SW480 (cell line): ENCODE measurements around the gene ZNF367.
A peak's percentile ranks its signal among the peaks of the same experiment; 100 is the strongest.
"Not testable (repeated sequence)": the region's sequence is repeated elsewhere in the genome, so short reads cannot be mapped to it uniquely, and the experiment has no call there.

Experiments
- DNase-seq: peaks from one replicate; pipeline ENCODE4 v3.0.0-alpha.2; 2016; ENCODE audit warnings: low spot score

Gene ZNF367

GRCh38 chr9:96399325-96399633 lies 18.9 kb downstream of the ZNF367 start:
- DNase-seq = no peak

- no peak for DNase-seq
Measured at GRCh38 chr9:96398582-96399324, 19.4 kb downstream of the ZNF367 start.

- no peak for DNase-seq
Measured at GRCh38 chr9:96395964-96396363, 22.2 kb downstream of the ZNF367 start.

GRCh38 chr9:96394832-96395496 lies 23.2 kb downstream of the ZNF367 start:
- no peak for DNase-seq

- DNase-seq = no peak
Measured at GRCh38 chr9:96392263-96392662, 25.9 kb downstream of the ZNF367 start.

GRCh38 chr9:96391021-96391765 lies 27.0 kb downstream of the ZNF367 start:
- peak; percentile 73 for DNase-seq

GRCh38 chr9:96388144-96388543 lies 30.0 kb downstream of the ZNF367 start:
- DNase-seq = no peak

GRCh38 chr9:96386157-96386556 lies 32.0 kb downstream of the ZNF367 start:
- DNase-seq = no peak

- peak; percentile 66 for DNase-seq
Measured at GRCh38 chr9:96383165-96383942, 34.8 kb downstream of the ZNF367 start, which contains the start of gene SLC35D2. Gene SLC35D2 (minus strand): TSS chr9:96383711. CDS start chr9:96383634, 77 bp downstream.

GRCh38 chr9:96382839-96383164 lies 35.4 kb downstream of the ZNF367 start:
- no peak for DNase-seq

- DNase-seq = no peak
Measured at GRCh38 chr9:96382175-96382574, 36.0 kb downstream of the ZNF367 start.

GRCh38 chr9:96381696-96382095 lies 36.5 kb downstream of the ZNF367 start:
- DNase-seq = no peak

- no peak for DNase-seq
Measured at GRCh38 chr9:96381125-96381524, 37.0 kb downstream of the ZNF367 start.

- no peak for DNase-seq
Measured at GRCh38 chr9:96379461-96379860, 38.7 kb downstream of the ZNF367 start.

- no peak for DNase-seq
Measured at GRCh38 chr9:96378187-96378586, 40.0 kb downstream of the ZNF367 start.

GRCh38 chr9:96376891-96377874 lies 41.0 kb downstream of the ZNF367 start:
- peak; percentile 18 for DNase-seq

- DNase-seq = not testable (repeated sequence)
Measured at GRCh38 chr9:96375507-96375906, 42.7 kb downstream of the ZNF367 start.

- DNase-seq = no peak
Measured at GRCh38 chr9:96367943-96368342, 50.2 kb downstream of the ZNF367 start.

GRCh38 chr9:96363175-96363967 lies 54.8 kb downstream of the ZNF367 start:
- DNase-seq = no peak

- DNase-seq = not testable (repeated sequence)
Measured at GRCh38 chr9:96362119-96362518, 56.1 kb downstream of the ZNF367 start.
